AG10803 (cell line): ENCODE data around the gene SNX25.

Experiments
- DNase-seq: peaks from one replicate; pipeline ENCODE4 v3.0.0; 2010; ENCODE audit warnings: low read depth
- H3K4me3 ChIP-seq: 2 replicates; pipeline ENCODE4 v1.5.1; 2011; ENCODE audit warnings: mild to moderate bottlenecking, low read length, control low read depth
- CTCF ChIP-seq: conservative IDR thresholded peaks from 2 replicates; pipeline ENCODE4 v1.5.1; 2011; ENCODE audit warnings: mild to moderate bottlenecking, low read length, control low read depth, inconsistent platforms

The SNX25 gene

GRCh38 chr4:185398618-185399017 is 189.2 kb downstream of the SNX25 start:
- DNase-seq: no peak
- no peak for TF ChIP-seq CTCF
- H3K4me3 ChIP-seq: no peak overlapping the region

- H3K4me3 ChIP-seq: no peak overlapping the region
- no peak for TF ChIP-seq CTCF
- DNase-seq: no peak
These were observed 190.1 kb downstream of the SNX25 start for GRCh38 chr4:185399466-185399865.

- DNase-seq: no peak
- no peak for TF ChIP-seq CTCF
- H3K4me3 ChIP-seq: no peak overlapping the region
These were observed 194.6 kb downstream of the SNX25 start for GRCh38 chr4:185404031-185404430.

- DNase-seq: no peak
- no peak overlapping the region for H3K4me3 ChIP-seq
- TF ChIP-seq CTCF: no peak
These were observed 196.1 kb downstream of the SNX25 start for GRCh38 chr4:185405296-185405999.

GRCh38 chr4:185408432-185408831 is 199.0 kb downstream of the SNX25 start:
- H3K4me3 ChIP-seq: no peak overlapping the region
- DNase-seq: no peak
- no peak for TF ChIP-seq CTCF

- no peak overlapping the region for H3K4me3 ChIP-seq
- TF ChIP-seq CTCF: no peak
- DNase-seq: no peak
These were observed 202.5 kb downstream of the SNX25 start for GRCh38 chr4:185411849-185412248.

- no peak for TF ChIP-seq CTCF
- no peak for DNase-seq
- no peak overlapping the region for H3K4me3 ChIP-seq
These were observed 203.0 kb downstream of the SNX25 start for GRCh38 chr4:185412412-185412811.
